Suprapubic skin (tissue), 4 donors: ENCODE data around the gene LILRA5. TPM values are rescaled to one million over a fixed set of nuclear protein-coding genes. Genes with fewer than 3 reads are reported as not detected.
A peak's percentile ranks its signal among the peaks of the same experiment; 100 is the strongest.

Source experiments
- DNase-seq, 2 donors: peaks; one replicate each; pipeline ENCODE4 v3.0.0-alpha.2; 2019; ENCODE audit warnings: low spot score in 2 of 2
- H3K27ac ChIP-seq: fragments of 200-600 bp; sonication (generic); one replicate; pipeline ENCODE4 v1.5.1; 2019
- H3K27me3 ChIP-seq: fragments of 200-600 bp; sonication (generic); one replicate; pipeline ENCODE4 v1.5.1; 2019
- H3K36me3 ChIP-seq: fragments of 200-600 bp; sonication (generic); one replicate; pipeline ENCODE4 v1.5.1; 2019
- H3K4me1 ChIP-seq: fragments of 200-600 bp; sonication (generic); one replicate; pipeline ENCODE4 v1.5.1; 2019
- H3K4me3 ChIP-seq: fragments of 200-600 bp; sonication (generic); one replicate; pipeline ENCODE4 v1.5.1; 2019; ENCODE audit warnings: mild to moderate bottlenecking
- H3K9me3 ChIP-seq: fragments of 200-600 bp; sonication (generic); one replicate; pipeline ENCODE4 v1.5.1; 2019
- CTCF ChIP-seq, 2 donors: fragments of 200-600 bp in 1 of 2; fragments of 450-650 bp in 1 of 2; sonication (generic) in 1 of 2; IDR thresholded peaks; one replicate each; pipeline ENCODE4 v1.5.1; 2016 to 2019; ENCODE audit warnings: antibody characterized with exemption in 2 of 2, mild to moderate bottlenecking in 1 of 2, moderate library complexity in 1 of 2
- EP300 ChIP-seq: sonication (generic); formaldehyde crosslinking; IDR thresholded peaks from one replicate; pipeline ENCODE4 v1.6.1; 2017; ENCODE audit warnings: antibody characterized with exemption
- POLR2A ChIP-seq, 2 donors: fragments of 450-650 bp; IDR thresholded peaks; one replicate each; pipeline ENCODE4 v1.6.1; 2017; ENCODE audit warnings: antibody characterized with exemption in 2 of 2, mild to moderate bottlenecking in 2 of 2, moderate library complexity in 2 of 2
- POLR2AphosphoS5 ChIP-seq, 3 donors: sonication (generic); formaldehyde crosslinking; IDR thresholded peaks; one replicate each; pipeline ENCODE4 v1.6.1; 2017; ENCODE audit warnings: antibody characterized with exemption in 3 of 3
- WGBS: methylation state at CpG from one replicate; pipeline ENCODE4 v1.1.5; 2018; 5-methylcytosine and 5-hydroxymethylcytosine counted together
- total RNA-seq, 4 donors: library from RNA; depleted of rRNA; stranded (reverse); fragments of >200 nt; gene quantifications; one replicate each; pipeline ENCODE4 v1.1.0, GENCODE V29; 2016

The LILRA5 gene
- total RNA-seq, 4 donors from 2014 or later: not detected

GRCh38 chr19:54266133-54266532 lies 46.8 kb downstream of the LILRA5 start:
- no peaks in the 10 kb centered on the region for H3K36me3 ChIP-seq
- DNase-seq: peak; percentile 64 to 86
- no peak overlapping the region for H3K4me3 ChIP-seq
- H3K4me1 ChIP-seq: no peaks in the 10 kb centered on the region
- 8% methylated on average over 5 of the region's 6 CpGs for WGBS
- TF ChIP-seq POLR2A (IDR thresholded peaks at IDR 0.05) (no peak), EP300 (no peak), POLR2AphosphoS5 (IDR thresholded peaks at IDR 0.05) (no peak), CTCF (IDR thresholded peaks at IDR 0.05) (peak in 1 of 2 donors; percentile 69)
- no peak overlapping the region for H3K27ac ChIP-seq
- no peaks in the 10 kb centered on the region for H3K9me3 ChIP-seq
- peaks cover 4% of the 10 kb centered on the region for H3K27me3 ChIP-seq

- H3K4me3 ChIP-seq: no peak overlapping the region
- H3K9me3 ChIP-seq: no peaks in the 10 kb centered on the region
- WGBS: 74% methylated on average over 2 of the region's 2 CpGs
- no peaks in the 10 kb centered on the region for H3K4me1 ChIP-seq
- H3K27me3 ChIP-seq: peaks cover 4% of the 10 kb centered on the region
- TF ChIP-seq CTCF (IDR thresholded peaks at IDR 0.05) (no peak), POLR2AphosphoS5 (IDR thresholded peaks at IDR 0.05) (no peak), POLR2A (IDR thresholded peaks at IDR 0.05) (no peak), EP300 (no peak)
- no peaks in the 10 kb centered on the region for H3K36me3 ChIP-seq
- DNase-seq: no peak
- H3K27ac ChIP-seq: no peak overlapping the region
Measured at GRCh38 chr19:54262470-54262869, 50.5 kb downstream of the LILRA5 start.

- H3K27me3 ChIP-seq: peaks cover 7% of the 10 kb centered on the region
- no peak overlapping the region for H3K27ac ChIP-seq
- DNase-seq: peak; percentile 30 to 66
- no peak overlapping the region for H3K4me3 ChIP-seq
- WGBS: 72% methylated on average over 9 of the region's 11 CpGs
- H3K36me3 ChIP-seq: no peaks in the 10 kb centered on the region
- H3K4me1 ChIP-seq: no peaks in the 10 kb centered on the region
- H3K9me3 ChIP-seq: no peaks in the 10 kb centered on the region
- TF ChIP-seq POLR2A (IDR thresholded peaks at IDR 0.05) (no peak), POLR2AphosphoS5 (IDR thresholded peaks at IDR 0.05) (no peak), EP300 (no peak), CTCF (IDR thresholded peaks at IDR 0.05) (no peak)
Measured at GRCh38 chr19:54262066-54262465, 50.9 kb downstream of the LILRA5 start.

GRCh38 chr19:54257116-54257480 lies 55.9 kb downstream of the LILRA5 start, which contains the start of gene LILRB5:
Gene LILRB5 (minus strand): TSS chr19:54257273. CDS start chr19:54257193, 80 bp downstream.
- TF ChIP-seq CTCF (IDR thresholded peaks at IDR 0.05) (no peak), EP300 (no peak), POLR2A (IDR thresholded peaks at IDR 0.05) (no peak), POLR2AphosphoS5 (IDR thresholded peaks at IDR 0.05) (no peak)
- H3K9me3 ChIP-seq: no peaks in the 10 kb centered on the region
- H3K27ac ChIP-seq: no peak within 1 kb of the TSS
- H3K4me1 ChIP-seq: no peaks in the 10 kb centered on the region
- no peaks in the 10 kb centered on the region for H3K36me3 ChIP-seq
- WGBS: 70% methylated on average over 6 of the region's 9 CpGs
- peak; percentile 52 to 61 for DNase-seq
- H3K4me3 ChIP-seq: peak within 1 kb of the TSS; percentile 27
- H3K27me3 ChIP-seq: peaks cover 52% of the 10 kb centered on the region

Other genes with a start within 250 kb of the LILRA5 start
- not detected for gene VSTM1, start 249.3 kb downstream of the LILRA5 start, total RNA-seq
- gene TARM1, start 231.8 kb downstream of the LILRA5 start, total RNA-seq: not detected
- gene OSCAR, start 212.4 kb downstream of the LILRA5 start, total RNA-seq: 1 to 10 TPM in 3 of 4 donors, under 1 TPM in 1; 0.49 to 2.7 (median 1.8) TPM
- gene NDUFA3, start 210.3 kb downstream of the LILRA5 start, total RNA-seq: 10 to 100 TPM; 23.1 to 71.9 (median 46.4) TPM
- gene TFPT, start 197.5 kb downstream of the LILRA5 start, total RNA-seq: 10 to 100 TPM in 3 of 4 donors, 1 to 10 TPM in 1; 7.8 to 16.5 (median 11.5) TPM
- gene PRPF31, start 197.4 kb downstream of the LILRA5 start, total RNA-seq: 10 to 100 TPM; 49.6 to 75.3 (median 55.4) TPM
- gene CNOT3, start 175.4 kb downstream of the LILRA5 start, total RNA-seq: 10 to 100 TPM; 27.3 to 40.7 (median 35.2) TPM
- 1 to 10 TPM; 2.6 to 4.6 (median 4.0) TPM for gene LENG1, start 153.4 kb downstream of the LILRA5 start, total RNA-seq
- gene TMC4, start 140.0 kb downstream of the LILRA5 start, total RNA-seq: 10 to 100 TPM in 2 of 4 donors, 1 to 10 TPM in 2; 3.4 to 22.8 (median 9.0) TPM
- 10 to 100 TPM; 54.7 to 96.5 (median 58.7) TPM for gene MBOAT7, start 123.6 kb downstream of the LILRA5 start, total RNA-seq
- gene TSEN34, start 121.9 kb downstream of the LILRA5 start, total RNA-seq: 10 to 100 TPM; 42.7 to 76.3 (median 69.1) TPM
- 1,000 to 10,000 TPM; 1,403 to 3,061 (median 2,817) TPM for gene RPS9, start 112.3 kb downstream of the LILRA5 start, total RNA-seq
- gene LILRB3, start 90.2 kb downstream of the LILRA5 start, total RNA-seq: 1 to 10 TPM in 3 of 4 donors, under 1 TPM in 1; 0.34 to 5.7 (median 2.9) TPM
- gene LILRA6, start 70.4 kb downstream of the LILRA5 start, total RNA-seq: under 1 TPM in 1 of 4 donors, not detected in 3; 0.51 TPM
- gene LILRB5, start 55.9 kb downstream of the LILRA5 start, total RNA-seq: 1 to 10 TPM in 2 of 4 donors, under 1 TPM in 2; 0.68 to 3.4 (median 2.0) TPM
- under 1 TPM in 3 of 4 donors, not detected in 1; 0.38 to 0.80 (median 0.64) TPM for gene LILRB2, start 32.1 kb downstream of the LILRA5 start, total RNA-seq
- gene LILRA4, start 26.0 kb upstream of the LILRA5 start, total RNA-seq: under 1 TPM in 3 of 4 donors, not detected in 1; 0.48 to 0.72 (median 0.55) TPM
- gene LAIR1, start 51.8 kb upstream of the LILRA5 start, total RNA-seq: 1 to 10 TPM; 1.0 to 1.9 (median 1.5) TPM
- 10 to 100 TPM; 11.2 to 20.4 (median 12.5) TPM for gene TTYH1, start 102.3 kb upstream of the LILRA5 start, total RNA-seq
- gene LENG8, start 136.0 kb upstream of the LILRA5 start, total RNA-seq: 100 to 1,000 TPM in 2 of 4 donors, 10 to 100 TPM in 2; 80.4 to 410 (median 124) TPM
- 1 to 10 TPM; 3.1 to 7.9 (median 4.1) TPM for gene LENG9, start 150.6 kb upstream of the LILRA5 start, total RNA-seq
- gene CDC42EP5, start 160.1 kb upstream of the LILRA5 start, total RNA-seq: 1 to 10 TPM; 4.2 to 9.4 (median 5.5) TPM
- not detected for gene LAIR2, start 189.7 kb upstream of the LILRA5 start, total RNA-seq